ENCODE measurements around the gene MTCL3.

MTCL3 gene

DNA sequence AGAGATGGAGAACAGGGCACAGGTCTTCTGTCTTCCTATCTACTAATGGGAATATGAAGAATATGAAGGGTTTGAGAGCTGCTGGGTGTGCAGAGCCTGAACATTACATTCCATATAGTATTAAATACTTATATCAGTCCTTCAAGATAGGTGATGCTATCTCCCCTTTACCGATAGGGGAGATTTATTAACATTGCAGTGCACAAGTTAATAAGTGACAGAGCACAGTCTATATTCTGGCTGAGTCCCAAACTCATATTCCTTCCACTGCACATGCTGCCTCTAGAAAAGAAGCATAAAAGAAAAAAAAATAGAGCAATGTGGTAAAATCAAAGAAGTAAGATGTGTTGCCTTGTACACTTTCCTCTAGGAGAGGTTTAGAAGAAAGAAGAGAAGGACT lies 41.5 kb downstream of the MTCL3 start:
- no peak for DNase-seq (ENCODE audit: low read depth in 2 of 2)
- TF ChIP-seq, protein P1, sequence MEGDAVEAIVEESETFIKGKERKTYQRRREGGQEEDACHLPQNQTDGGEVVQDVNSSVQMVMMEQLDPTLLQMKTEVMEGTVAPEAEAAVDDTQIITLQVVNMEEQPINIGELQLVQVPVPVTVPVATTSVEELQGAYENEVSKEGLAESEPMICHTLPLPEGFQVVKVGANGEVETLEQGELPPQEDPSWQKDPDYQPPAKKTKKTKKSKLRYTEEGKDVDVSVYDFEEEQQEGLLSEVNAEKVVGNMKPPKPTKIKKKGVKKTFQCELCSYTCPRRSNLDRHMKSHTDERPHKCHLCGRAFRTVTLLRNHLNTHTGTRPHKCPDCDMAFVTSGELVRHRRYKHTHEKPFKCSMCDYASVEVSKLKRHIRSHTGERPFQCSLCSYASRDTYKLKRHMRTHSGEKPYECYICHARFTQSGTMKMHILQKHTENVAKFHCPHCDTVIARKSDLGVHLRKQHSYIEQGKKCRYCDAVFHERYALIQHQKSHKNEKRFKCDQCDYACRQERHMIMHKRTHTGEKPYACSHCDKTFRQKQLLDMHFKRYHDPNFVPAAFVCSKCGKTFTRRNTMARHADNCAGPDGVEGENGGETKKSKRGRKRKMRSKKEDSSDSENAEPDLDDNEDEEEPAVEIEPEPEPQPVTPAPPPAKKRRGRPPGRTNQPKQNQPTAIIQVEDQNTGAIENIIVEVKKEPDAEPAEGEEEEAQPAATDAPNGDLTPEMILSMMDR (IDR thresholded peaks at IDR 0.05; ENCODE audit: low read depth, low read length) = no peak
- no peak overlapping the region for H3K4me3 ChIP-seq (replicated peaks in 1 of 2; ENCODE audit: low read depth in 2 of 2, low read length in 2 of 2)

DNA sequence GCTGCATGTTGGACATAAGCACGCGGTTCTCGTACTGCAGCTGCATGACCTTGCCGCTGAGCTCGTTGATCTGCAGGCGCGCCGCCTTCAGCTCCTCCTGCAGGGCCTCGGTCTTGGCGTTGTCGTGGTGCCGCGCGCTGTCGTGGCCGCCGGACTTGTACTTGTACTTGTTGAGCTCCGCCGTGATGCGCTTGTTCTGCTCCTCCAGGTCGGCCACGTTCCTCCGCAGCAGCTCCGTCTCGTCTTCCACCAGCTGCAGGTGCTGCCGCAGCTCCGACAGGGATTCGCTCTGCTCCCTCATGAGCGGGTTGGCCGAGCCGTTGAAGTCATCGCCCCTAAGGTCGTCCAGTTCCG lies 43.3 kb downstream of the MTCL3 start:
- TF ChIP-seq, protein P1 (IDR thresholded peaks at IDR 0.05; ENCODE audit: low read depth, low read length) = no peak
- no peak overlapping the region for H3K4me3 ChIP-seq (replicated peaks in 1 of 2; ENCODE audit: low read depth in 2 of 2, low read length in 2 of 2)
- DNase-seq (ENCODE audit: low read depth in 2 of 2) = no peak

DNA sequence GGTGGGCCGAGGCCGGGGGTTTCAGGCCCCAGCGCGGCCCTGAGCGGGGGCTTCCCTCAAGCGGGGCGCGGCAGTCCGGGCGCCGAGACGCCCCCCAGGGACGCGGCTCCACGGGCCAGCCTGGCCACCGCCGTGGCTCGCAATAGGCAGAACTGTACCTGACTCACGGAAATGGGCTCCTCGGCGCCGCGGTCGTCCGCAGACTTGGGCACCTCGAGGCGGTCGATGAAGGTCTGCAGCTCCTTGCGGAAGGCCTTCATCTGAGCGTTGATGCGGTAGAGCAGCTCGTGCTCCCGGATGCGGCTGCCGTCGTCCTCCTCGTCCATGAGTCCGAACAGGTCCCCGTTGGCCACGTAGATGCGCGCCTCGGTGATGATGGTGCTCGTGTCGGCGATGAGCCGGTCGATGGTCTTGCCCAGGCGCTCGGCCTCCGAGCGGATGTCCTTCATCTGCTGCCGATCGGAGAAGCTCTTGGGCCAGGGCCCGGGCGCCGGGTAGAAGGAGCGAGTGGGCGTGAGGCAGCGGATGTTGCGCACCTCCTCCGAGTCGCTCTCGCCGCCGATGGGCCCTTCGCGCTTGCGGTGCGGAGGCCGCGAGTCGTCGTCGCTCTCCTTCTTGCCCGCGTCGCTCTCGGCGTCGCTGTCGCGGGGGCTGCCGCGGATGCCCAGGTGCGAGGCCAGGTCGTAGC lies 43.9 kb downstream of the MTCL3 start:
- TF ChIP-seq, protein P1 (IDR thresholded peaks at IDR 0.05; ENCODE audit: low read depth, low read length) = no peak
- H3K4me3 ChIP-seq (replicated peaks in 1 of 2; ENCODE audit: low read depth in 2 of 2, low read length in 2 of 2) = no peak overlapping the region
- no peak for DNase-seq (ENCODE audit: low read depth in 2 of 2)

DNA sequence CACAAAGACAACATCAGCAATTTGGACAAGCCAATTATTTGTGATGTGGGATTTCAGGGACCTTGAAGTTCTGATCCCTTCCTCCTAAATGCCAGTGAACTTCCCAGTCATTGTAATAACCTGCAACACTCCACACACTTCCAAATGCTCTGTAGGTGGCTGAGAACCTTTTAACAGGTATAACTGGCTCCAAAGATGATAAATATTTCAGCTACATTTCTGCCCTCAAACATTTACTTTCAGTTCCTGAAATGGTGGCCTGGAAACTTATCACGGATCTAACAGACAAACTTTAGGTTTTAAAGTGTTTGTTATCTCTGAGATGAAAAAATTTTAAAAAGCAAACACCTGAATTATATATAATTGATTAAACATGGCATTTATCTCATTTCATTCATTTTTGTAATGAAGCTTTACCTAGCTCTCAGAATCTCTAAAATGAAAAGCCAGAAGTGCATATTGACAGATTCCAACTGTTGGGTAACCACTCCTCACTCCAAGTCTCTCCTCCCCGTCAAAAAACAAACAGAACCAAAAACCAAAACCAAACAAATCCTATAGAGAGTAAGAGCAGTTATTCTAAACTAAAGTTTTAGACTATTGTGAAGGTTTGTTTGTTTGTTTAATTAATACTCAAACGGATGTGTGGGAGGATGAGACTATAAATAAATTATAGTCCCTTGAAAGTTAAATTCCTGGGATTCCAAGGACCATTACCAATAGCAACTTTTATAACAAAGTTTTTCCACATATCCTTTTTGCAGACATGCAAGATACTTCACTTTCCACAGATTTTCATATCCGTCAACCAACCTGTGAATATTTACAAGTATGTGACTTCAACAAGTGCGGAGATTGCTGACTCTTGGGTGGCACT lies 47.5 kb downstream of the MTCL3 start:
- TF ChIP-seq, protein P1 (IDR thresholded peaks at IDR 0.05; ENCODE audit: low read depth, low read length) = no peak
- H3K4me3 ChIP-seq (replicated peaks in 1 of 2; ENCODE audit: low read depth in 2 of 2, low read length in 2 of 2) = no peak overlapping the region
- peak in 1 of 2 donors; percentile 16 for DNase-seq (ENCODE audit: low read depth in 2 of 2)

DNA sequence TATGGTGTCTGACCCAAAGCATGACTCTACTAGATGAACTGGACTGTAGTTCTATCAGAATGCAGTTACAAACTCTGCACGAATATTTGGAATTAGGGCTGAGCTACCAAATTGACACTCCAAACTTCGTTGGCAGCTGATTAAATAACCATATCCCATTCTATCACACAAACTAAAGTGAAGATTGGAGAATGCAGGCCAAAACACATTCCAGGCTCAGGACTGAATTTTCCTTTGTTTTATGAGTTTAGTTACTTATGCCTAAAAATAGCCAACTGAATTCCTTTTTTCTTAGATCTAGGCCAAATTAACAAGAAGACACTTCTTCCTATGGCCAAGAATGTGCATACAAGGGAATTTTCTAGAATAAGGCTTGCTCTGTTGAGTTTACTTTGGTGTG lies 50.2 kb downstream of the MTCL3 start:
- TF ChIP-seq, protein P1 (IDR thresholded peaks at IDR 0.05; ENCODE audit: low read depth, low read length) = no peak
- DNase-seq (ENCODE audit: low read depth in 2 of 2) = no peak
- no peak overlapping the region for H3K4me3 ChIP-seq (replicated peaks in 1 of 2; ENCODE audit: low read depth in 2 of 2, low read length in 2 of 2)

DNA sequence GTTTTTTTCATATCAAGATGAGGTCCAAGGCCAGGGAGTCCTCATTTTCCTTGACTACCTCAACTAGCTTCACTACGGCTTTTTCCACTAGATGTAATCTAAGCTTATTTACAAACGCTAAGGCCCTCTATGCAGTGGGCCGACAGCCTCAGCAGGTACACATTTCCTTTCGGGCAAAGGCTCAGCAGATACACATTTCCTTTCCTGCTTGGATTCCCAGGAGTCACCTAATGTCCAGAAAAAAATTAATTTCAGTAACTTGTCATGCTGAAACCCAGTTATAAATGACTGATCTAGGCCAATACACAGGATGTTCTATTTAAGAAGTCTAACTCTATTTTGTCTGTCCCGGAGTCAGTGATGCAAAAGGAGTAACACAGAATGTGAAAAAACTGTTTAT lies 52.7 kb downstream of the MTCL3 start:
- DNase-seq (ENCODE audit: low read depth in 2 of 2) = no peak
- no peak overlapping the region for H3K4me3 ChIP-seq (replicated peaks in 1 of 2; ENCODE audit: low read depth in 2 of 2, low read length in 2 of 2)
- TF ChIP-seq, protein P1 (IDR thresholded peaks at IDR 0.05; ENCODE audit: low read depth, low read length) = no peak

Data from cardiac fibroblast (primary cell).